Measurements from ENCODE around the gene C12orf42.

Gene C12orf42

DNA sequence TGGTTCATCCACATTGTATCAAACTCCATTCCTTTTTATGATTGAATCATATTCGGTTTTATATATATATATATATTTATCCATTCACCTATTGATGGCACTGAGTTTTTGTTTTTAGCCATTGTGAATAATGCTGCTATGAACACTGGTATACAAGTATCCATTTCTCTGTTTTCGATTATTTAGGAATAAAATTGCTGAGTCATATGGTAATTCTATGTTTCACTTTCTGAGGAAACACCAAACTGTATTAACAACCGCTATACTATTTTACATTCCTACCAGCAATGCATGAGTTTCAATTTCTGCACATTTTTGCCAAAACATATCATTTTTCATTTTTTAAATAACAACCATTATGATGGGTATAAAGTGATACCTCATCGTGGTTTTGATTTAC, 104.7 kb downstream of the C12orf42 start:
- Histone ChIP-seq H3K27me3 (ENCODE audit: insufficient read depth, poor library complexity, severe bottlenecking) (no peaks in the 10 kb centered on the region), H3K4me3 (replicated peaks; ENCODE audit: insufficient read depth, low read length) (no peak overlapping the region), H3K27ac (replicated peaks) (no peak overlapping the region)
- TF ChIP-seq, protein P1, sequence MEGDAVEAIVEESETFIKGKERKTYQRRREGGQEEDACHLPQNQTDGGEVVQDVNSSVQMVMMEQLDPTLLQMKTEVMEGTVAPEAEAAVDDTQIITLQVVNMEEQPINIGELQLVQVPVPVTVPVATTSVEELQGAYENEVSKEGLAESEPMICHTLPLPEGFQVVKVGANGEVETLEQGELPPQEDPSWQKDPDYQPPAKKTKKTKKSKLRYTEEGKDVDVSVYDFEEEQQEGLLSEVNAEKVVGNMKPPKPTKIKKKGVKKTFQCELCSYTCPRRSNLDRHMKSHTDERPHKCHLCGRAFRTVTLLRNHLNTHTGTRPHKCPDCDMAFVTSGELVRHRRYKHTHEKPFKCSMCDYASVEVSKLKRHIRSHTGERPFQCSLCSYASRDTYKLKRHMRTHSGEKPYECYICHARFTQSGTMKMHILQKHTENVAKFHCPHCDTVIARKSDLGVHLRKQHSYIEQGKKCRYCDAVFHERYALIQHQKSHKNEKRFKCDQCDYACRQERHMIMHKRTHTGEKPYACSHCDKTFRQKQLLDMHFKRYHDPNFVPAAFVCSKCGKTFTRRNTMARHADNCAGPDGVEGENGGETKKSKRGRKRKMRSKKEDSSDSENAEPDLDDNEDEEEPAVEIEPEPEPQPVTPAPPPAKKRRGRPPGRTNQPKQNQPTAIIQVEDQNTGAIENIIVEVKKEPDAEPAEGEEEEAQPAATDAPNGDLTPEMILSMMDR (IDR thresholded peaks at IDR 0.05; ENCODE audit: insufficient read depth, low read length), result no peak
- TF ChIP-seq GABPA (IDR thresholded peaks at IDR 0.05; ENCODE audit: low read depth) (no peak), POLR2AphosphoS5 (IDR thresholded peaks at IDR 0.05; ENCODE audit: low read depth) (no peak), SPI1 (IDR thresholded peaks at IDR 0.05; ENCODE audit: borderline replicate concordance, low read depth) (no peak)
- TF ChIP-seq, protein P2, sequence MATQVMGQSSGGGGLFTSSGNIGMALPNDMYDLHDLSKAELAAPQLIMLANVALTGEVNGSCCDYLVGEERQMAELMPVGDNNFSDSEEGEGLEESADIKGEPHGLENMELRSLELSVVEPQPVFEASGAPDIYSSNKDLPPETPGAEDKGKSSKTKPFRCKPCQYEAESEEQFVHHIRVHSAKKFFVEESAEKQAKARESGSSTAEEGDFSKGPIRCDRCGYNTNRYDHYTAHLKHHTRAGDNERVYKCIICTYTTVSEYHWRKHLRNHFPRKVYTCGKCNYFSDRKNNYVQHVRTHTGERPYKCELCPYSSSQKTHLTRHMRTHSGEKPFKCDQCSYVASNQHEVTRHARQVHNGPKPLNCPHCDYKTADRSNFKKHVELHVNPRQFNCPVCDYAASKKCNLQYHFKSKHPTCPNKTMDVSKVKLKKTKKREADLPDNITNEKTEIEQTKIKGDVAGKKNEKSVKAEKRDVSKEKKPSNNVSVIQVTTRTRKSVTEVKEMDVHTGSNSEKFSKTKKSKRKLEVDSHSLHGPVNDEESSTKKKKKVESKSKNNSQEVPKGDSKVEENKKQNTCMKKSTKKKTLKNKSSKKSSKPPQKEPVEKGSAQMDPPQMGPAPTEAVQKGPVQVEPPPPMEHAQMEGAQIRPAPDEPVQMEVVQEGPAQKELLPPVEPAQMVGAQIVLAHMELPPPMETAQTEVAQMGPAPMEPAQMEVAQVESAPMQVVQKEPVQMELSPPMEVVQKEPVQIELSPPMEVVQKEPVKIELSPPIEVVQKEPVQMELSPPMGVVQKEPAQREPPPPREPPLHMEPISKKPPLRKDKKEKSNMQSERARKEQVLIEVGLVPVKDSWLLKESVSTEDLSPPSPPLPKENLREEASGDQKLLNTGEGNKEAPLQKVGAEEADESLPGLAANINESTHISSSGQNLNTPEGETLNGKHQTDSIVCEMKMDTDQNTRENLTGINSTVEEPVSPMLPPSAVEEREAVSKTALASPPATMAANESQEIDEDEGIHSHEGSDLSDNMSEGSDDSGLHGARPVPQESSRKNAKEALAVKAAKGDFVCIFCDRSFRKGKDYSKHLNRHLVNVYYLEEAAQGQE (IDR thresholded peaks at IDR 0.05; ENCODE audit: insufficient replicate concordance, low read depth), result no peak
- DNase-seq (ENCODE audit: low read depth in 1 of 2, low spot score in 1 of 2), result no peak

DNA sequence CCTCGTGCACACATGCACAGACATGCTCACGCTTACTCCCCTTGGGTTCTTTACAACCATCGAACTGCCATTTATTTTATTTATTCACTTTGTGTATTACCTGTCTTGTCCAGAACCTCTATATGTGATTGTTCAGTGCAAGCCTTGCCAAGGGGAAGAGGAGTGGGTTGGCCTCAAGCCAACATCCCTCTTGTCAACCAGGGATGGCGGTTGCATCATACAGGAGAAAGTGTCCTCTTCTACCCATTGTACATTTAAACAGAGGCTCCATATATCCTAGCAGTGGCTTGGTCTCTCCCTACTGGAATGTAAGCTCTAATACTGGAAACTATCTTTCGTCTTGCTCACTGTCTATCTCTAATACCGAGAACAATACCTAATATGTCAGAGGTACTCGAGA, 108.4 kb downstream of the C12orf42 start:
- H3K27me3 ChIP-seq (ENCODE audit: insufficient read depth, poor library complexity, severe bottlenecking), result no peaks in the 10 kb centered on the region
- no peak overlapping the region for H3K27ac ChIP-seq (replicated peaks)
- DNase-seq (ENCODE audit: low read depth in 1 of 2, low spot score in 1 of 2), result no peak
- TF ChIP-seq, protein P1 (IDR thresholded peaks at IDR 0.05; ENCODE audit: insufficient read depth, low read length), result no peak
- no peak for TF ChIP-seq SPI1 (IDR thresholded peaks at IDR 0.05; ENCODE audit: borderline replicate concordance, low read depth)
- TF ChIP-seq GABPA (IDR thresholded peaks at IDR 0.05; ENCODE audit: low read depth), result no peak
- TF ChIP-seq, protein P2 (IDR thresholded peaks at IDR 0.05; ENCODE audit: insufficient replicate concordance, low read depth), result no peak
- no peak for TF ChIP-seq POLR2AphosphoS5 (IDR thresholded peaks at IDR 0.05; ENCODE audit: low read depth)
- H3K4me3 ChIP-seq (replicated peaks; ENCODE audit: insufficient read depth, low read length), result no peak overlapping the region

DNA sequence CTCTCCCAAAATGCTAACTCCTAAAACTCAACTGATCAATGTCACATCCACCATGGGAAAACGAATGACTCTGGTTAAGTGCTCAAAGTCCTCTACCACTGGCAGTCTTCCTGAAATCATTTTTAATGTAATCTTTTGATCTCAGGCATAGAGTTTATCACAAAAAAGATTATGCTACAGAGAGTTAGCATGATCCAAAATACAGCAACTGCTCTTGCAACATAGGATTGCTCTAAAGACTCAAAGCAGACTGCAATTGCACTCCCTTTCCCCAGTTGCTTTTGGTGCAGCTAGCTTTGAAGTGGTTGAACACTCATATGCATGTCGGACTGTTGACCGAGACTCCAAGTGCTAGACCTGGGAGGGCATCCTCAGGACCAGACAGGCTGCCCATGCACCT, 109.3 kb downstream of the C12orf42 start:
- Histone ChIP-seq H3K27ac (replicated peaks) (no peak overlapping the region), H3K27me3 (ENCODE audit: insufficient read depth, poor library complexity, severe bottlenecking) (no peaks in the 10 kb centered on the region), H3K4me3 (replicated peaks; ENCODE audit: insufficient read depth, low read length) (no peak overlapping the region)
- no peak for DNase-seq (ENCODE audit: low read depth in 1 of 2, low spot score in 1 of 2)
- no peak for TF ChIP-seq SPI1 (IDR thresholded peaks at IDR 0.05; ENCODE audit: borderline replicate concordance, low read depth)
- no peak for TF ChIP-seq GABPA (IDR thresholded peaks at IDR 0.05; ENCODE audit: low read depth)

DNA sequence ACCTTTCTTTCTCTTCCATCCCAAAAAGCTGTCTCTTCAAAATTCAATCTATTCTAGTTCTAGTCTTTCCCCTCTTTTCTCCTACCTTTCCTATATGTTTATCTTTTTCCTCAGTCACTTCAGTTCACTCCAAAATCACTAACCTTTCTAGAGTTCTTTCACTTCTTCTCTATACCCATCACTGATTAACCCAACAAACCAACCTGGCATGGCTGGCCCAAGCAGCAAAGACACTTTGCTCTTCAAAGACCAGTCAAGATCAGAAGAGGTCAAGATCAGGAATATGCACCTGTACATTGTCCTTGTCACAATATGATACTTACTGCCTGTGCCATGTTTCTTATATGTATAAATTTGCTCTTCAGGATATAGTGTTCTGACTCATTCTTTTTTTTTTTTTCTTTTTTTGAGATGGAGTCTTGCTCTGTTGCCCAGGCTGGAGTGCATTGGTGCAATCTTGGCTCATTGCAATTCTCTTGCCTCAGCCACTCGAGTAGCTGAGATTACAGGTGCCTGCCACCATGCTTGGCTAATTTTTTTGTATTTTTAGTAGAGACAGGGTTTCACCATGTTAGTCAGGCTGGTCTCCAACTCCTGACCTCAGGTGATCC, 112.9 kb downstream of the C12orf42 start:
- no peaks in the 10 kb centered on the region for H3K27me3 ChIP-seq (ENCODE audit: insufficient read depth, poor library complexity, severe bottlenecking)
- DNase-seq (ENCODE audit: low read depth in 1 of 2, low spot score in 1 of 2), result no peak
- no peak overlapping the region for H3K4me3 ChIP-seq (replicated peaks; ENCODE audit: insufficient read depth, low read length)
- no peak overlapping the region for H3K27ac ChIP-seq (replicated peaks)
- TF ChIP-seq SPI1 (IDR thresholded peaks at IDR 0.05; ENCODE audit: borderline replicate concordance, low read depth), result no peak
- TF ChIP-seq, protein P1 (IDR thresholded peaks at IDR 0.05; ENCODE audit: insufficient read depth, low read length), result no peak
- TF ChIP-seq, protein P2 (IDR thresholded peaks at IDR 0.05; ENCODE audit: insufficient replicate concordance, low read depth), result no peak
- no peak for TF ChIP-seq GABPA (IDR thresholded peaks at IDR 0.05; ENCODE audit: low read depth)
- TF ChIP-seq POLR2AphosphoS5 (IDR thresholded peaks at IDR 0.05; ENCODE audit: low read depth), result no peak
